Stomach (tissue), 9 donors: ENCODE data around the gene ZNF598. TPM values are rescaled to one million over a fixed set of nuclear protein-coding genes. Genes with fewer than 3 reads are reported as not detected.
"Not testable (repeated sequence)": the region's sequence is repeated elsewhere in the genome, so short reads cannot be mapped to it uniquely, and the experiment has no call there.

Source experiments
- DNase-seq, 2 donors: peaks; one replicate each; pipeline versions ENCODE4 v3.0.0 to v3.0.0-alpha.2; 2013 to 2019
- H3K27ac ChIP-seq, 5 donors: fragments of 200-600 bp in 4 of 5; sonication (generic) in 4 of 5; one replicate each; pipeline ENCODE4 v1.5.1; 2013 to 2019; ENCODE audit warnings: mild to moderate bottlenecking in 1 of 5, moderate library complexity in 1 of 5
- H3K27me3 ChIP-seq, 3 donors: fragments of 200-600 bp; sonication (generic); one replicate each; pipeline ENCODE4 v1.5.1; 2017 to 2019; ENCODE audit warnings: mixed run types in 1 of 3
- H3K36me3 ChIP-seq, 4 donors: fragments of 200-600 bp; sonication (generic); 1 replicate in 3 of 4; 2 replicates in 1 of 4; pipeline ENCODE4 v1.5.1; 2016 to 2019
- H3K4me1 ChIP-seq, 4 donors: fragments of 200-600 bp; sonication (generic); one replicate each; pipeline ENCODE4 v1.5.1; 2016 to 2019
- H3K4me3 ChIP-seq, 4 donors: fragments of 200-600 bp; sonication (generic) in 3 of 4; one replicate each; pipeline ENCODE4 v1.5.1; 2016 to 2019; ENCODE audit warnings: mild to moderate bottlenecking in 1 of 4
- H3K9me3 ChIP-seq, 4 donors: fragments of 200-600 bp; sonication (generic); one replicate each; pipeline ENCODE4 v1.5.1; 2016 to 2019
- CTCF ChIP-seq, 7 experiments: fragments of 450-650 bp in 4 of 7; fragments of 200-600 bp in 3 of 7; sonication (generic) in 3 of 7; IDR thresholded peaks; one replicate each; pipeline ENCODE4 v1.5.1; 2016 to 2019; ENCODE audit warnings: antibody characterized with exemption in 7 of 7, control low read depth in 2 of 7, mild to moderate bottlenecking in 1 of 7
- EP300 ChIP-seq: sonication (generic); formaldehyde crosslinking; IDR thresholded peaks from one replicate; pipeline ENCODE4 v1.6.1; 2017; ENCODE audit warnings: antibody characterized with exemption
- POLR2A ChIP-seq, 4 donors: fragments of 450-650 bp; IDR thresholded peaks; one replicate each; pipeline ENCODE4 v1.6.1; 2016; ENCODE audit warnings: antibody characterized with exemption in 4 of 4, control low read depth in 2 of 4, mild to moderate bottlenecking in 1 of 4, moderate library complexity in 1 of 4
- POLR2AphosphoS5 ChIP-seq, 3 donors: sonication (generic); formaldehyde crosslinking; IDR thresholded peaks; one replicate each; pipeline ENCODE4 v1.6.1; 2016; ENCODE audit warnings: antibody characterized with exemption in 3 of 3
- WGBS, 5 donors: extraction: QIAGEN DNeasy Blood & Tissue Kit in 3 of 5; methylation state at CpG; one replicate each; pipeline versions ENCODE4 v1.1.5 to v1.1.7; 2013 to 2018; 5-methylcytosine and 5-hydroxymethylcytosine counted together
- intact Hi-C: fragments of 100-400 bp; cut with DNase I; formaldehyde crosslinking; loops from one replicate; pipeline ENCODE4 v1.15.1; 2023; ENCODE audit warnings: low total_unique reads
- polyA plus RNA-seq, 3 donors: library from polyadenylated mRNA; stranded (reverse); fragments of 200-250 nt; gene quantifications; one replicate each; pipeline ENCODE4 v1.2.3, GENCODE V29; 2013
- total RNA-seq, 5 donors: library from RNA; depleted of rRNA; stranded (reverse); fragments of >200 nt; gene quantifications; one replicate each; pipeline versions ENCODE4 v1.1.0 to v1.2.3, GENCODE V29; 2014 to 2016
- donor health status: healthy with polysubstance abuse.
- donor health status: Bipolar disorder and iron deficiency.
- donor health status: healthy.

The ZNF598 gene
- total and polyA plus RNA-seq, 8 donors: 16.3 to 86.2 (median 26.2) TPM

GRCh38 chr16:2015947-2016208 lies 6.3 kb upstream of the ZNF598 start:
- intact Hi-C loops: no loop called here
- no peak overlapping the region for H3K4me3 ChIP-seq
- H3K36me3 ChIP-seq: no peaks in the 10 kb centered on the region
- H3K9me3 ChIP-seq: no peaks in the 10 kb centered on the region
- H3K27ac ChIP-seq: peak overlapping the region; percentile 66 to 88 (median 79)
- TF ChIP-seq EP300 (no peak), POLR2A (IDR thresholded peaks at IDR 0.05) (no peak), POLR2AphosphoS5 (IDR thresholded peaks at IDR 0.05) (no peak), CTCF (IDR thresholded peaks at IDR 0.05) (no peak)
- H3K27me3 ChIP-seq: peaks cover 20 to 34% (median 21%) of the 10 kb centered on the region in 3 donors
- 68 to 79% (median 70%) methylated on average over 7 of the region's 7 CpGs for WGBS, 5 donors
- DNase-seq: no peak
- H3K4me1 ChIP-seq: peaks cover 13 to 28% (median 17%) of the 10 kb centered on the region in 4 donors

- intact Hi-C loops: no loop called here
- H3K27me3 ChIP-seq: peaks cover 15 to 28% (median 16%) of the 10 kb centered on the region in 3 donors
- peaks cover 13 to 28% (median 17%) of the 10 kb centered on the region in 4 donors for H3K4me1 ChIP-seq
- H3K27ac ChIP-seq: peak overlapping the region; percentile 66 to 88 (median 79)
- TF ChIP-seq POLR2AphosphoS5 (IDR thresholded peaks at IDR 0.05) (peak in 2 of 3 donors; percentile 13 to 58), EP300 (no peak)
- no peak overlapping the region for H3K4me3 ChIP-seq
- H3K9me3 ChIP-seq: no peaks in the 10 kb centered on the region
- H3K36me3 ChIP-seq: no peaks in the 10 kb centered on the region
- 44 to 70% (median 59%) methylated on average over 20 to 24 of the region's 24 CpGs for WGBS, 5 donors
- DNase-seq: peak; percentile 61 to 89
Measured at GRCh38 chr16:2015117-2015946, 5.7 kb upstream of the ZNF598 start.

GRCh38 chr16:2013527-2013926 lies 3.9 kb upstream of the ZNF598 start:
- no peaks in the 10 kb centered on the region for H3K9me3 ChIP-seq
- H3K4me3 ChIP-seq: no peak overlapping the region
- no peak overlapping the region for H3K27ac ChIP-seq
- TF ChIP-seq POLR2AphosphoS5 (IDR thresholded peaks at IDR 0.05): no peak
- no peak for TF ChIP-seq POLR2A (IDR thresholded peaks at IDR 0.05)
- no peak for TF ChIP-seq EP300
- TF ChIP-seq CTCF (IDR thresholded peaks at IDR 0.05): no peak
- no peaks in the 10 kb centered on the region for H3K36me3 ChIP-seq
- H3K27me3 ChIP-seq: peaks cover 0 to 10% (median 0%) of the 10 kb centered on the region in 3 donors
- H3K4me1 ChIP-seq: peaks cover 11 to 26% (median 14%) of the 10 kb centered on the region in 4 donors
- 86 to 95% (median 93%) methylated on average over 15 of the region's 15 CpGs for WGBS, 5 donors
- no peak for DNase-seq
- intact Hi-C loops: no loop called here

GRCh38 chr16:2011726-2012125 lies 2.1 kb upstream of the ZNF598 start:
- peaks cover 29 to 44% (median 33%) of the 10 kb centered on the region in 4 donors for H3K4me1 ChIP-seq
- DNase-seq, intact Hi-C loops, H3K36me3 ChIP-seq, H3K27me3 ChIP-seq, H3K4me3 ChIP-seq, H3K27ac ChIP-seq, H3K9me3 ChIP-seq: not testable (repeated sequence)
- WGBS, 5 donors: 86 to 92% (median 87%) methylated on average over 9 of the region's 9 CpGs

- intact Hi-C loops: no loop called here
- no peak for TF ChIP-seq EP300
- peak in 1 of 7 experiments; percentile 2 for TF ChIP-seq CTCF (IDR thresholded peaks at IDR 0.05)
- no peak for TF ChIP-seq POLR2AphosphoS5 (IDR thresholded peaks at IDR 0.05)
- TF ChIP-seq POLR2A (IDR thresholded peaks at IDR 0.05): no peak
- Histone ChIP-seq H3K9me3 (no peaks in the 10 kb centered on the region), H3K27ac (peak overlapping the region; percentile 90 to 96 (median 95)), H3K4me1 (peaks cover 54 to 58% (median 57%) of the 10 kb centered on the region in 4 donors), H3K36me3 (peaks cover 0 to 14% (median 9%) of the 10 kb centered on the region in 4 donors), H3K4me3 (peak overlapping the region; percentile 66 to 96 (median 86)), H3K27me3 (no peaks in the 10 kb centered on the region)
- DNase-seq: peak in 1 of 2 donors; percentile 57
- 0 to 2% (median 1%) methylated on average over 19 to 55 of the region's 55 CpGs for WGBS, 5 donors
Measured at GRCh38 chr16:2009164-2009711, 383 bp downstream of the ZNF598 start.
